Peyer's patch (tissue), 4 donors: ENCODE measurements around the gene CYP11A1. TPM values are rescaled to one million over a fixed set of nuclear protein-coding genes. Genes with fewer than 3 reads are reported as not detected.

Experiments used
- DNase-seq, 3 donors: peaks; one replicate each; pipeline ENCODE4 v3.0.0-alpha.2; 2017 to 2019
- H3K27ac ChIP-seq, 4 donors: fragments of 200-600 bp; sonication (generic); one replicate each; pipeline ENCODE4 v1.5.1; 2016 to 2019
- H3K27me3 ChIP-seq, 2 donors: fragments of 200-600 bp; sonication (generic); one replicate each; pipeline ENCODE4 v1.5.1; 2019
- H3K36me3 ChIP-seq, 3 donors: fragments of 200-600 bp; sonication (generic); one replicate each; pipeline ENCODE4 v1.5.1; 2016 to 2019
- H3K4me1 ChIP-seq, 4 donors: fragments of 200-600 bp; sonication (generic); one replicate each; pipeline ENCODE4 v1.5.1; 2016 to 2019
- H3K4me3 ChIP-seq, 4 donors: fragments of 200-600 bp; sonication (generic); 1 replicate in 3 of 4; 2 replicates in 1 of 4; pipeline ENCODE4 v1.5.1; 2016 to 2019; ENCODE audit warnings: mild to moderate bottlenecking in 1 of 4
- H3K9me3 ChIP-seq, 4 donors: fragments of 200-600 bp; sonication (generic); one replicate each; pipeline ENCODE4 v1.5.1; 2016 to 2019; ENCODE audit warnings: mild to moderate bottlenecking in 1 of 4
- CTCF ChIP-seq, 6 experiments: fragments of 450-650 bp in 4 of 6; fragments of 200-600 bp in 2 of 6; sonication (generic) in 1 of 6; IDR thresholded peaks; one replicate each; pipeline ENCODE4 v1.5.1; 2017 to 2019; ENCODE audit warnings: antibody characterized with exemption in 6 of 6, mild to moderate bottlenecking in 3 of 6, moderate library complexity in 1 of 6
- POLR2A ChIP-seq, 2 donors: fragments of 450-650 bp; IDR thresholded peaks; one replicate each; pipeline ENCODE4 v1.5.1; 2017; ENCODE audit warnings: antibody characterized with exemption in 2 of 2, mild to moderate bottlenecking in 2 of 2, moderate library complexity in 2 of 2
- total RNA-seq, 4 donors: library from RNA; depleted of rRNA; stranded (reverse); fragments of >200 nt; gene quantifications; one replicate each; pipeline ENCODE4 v1.1.0, GENCODE V29; 2016

The CYP11A1 gene
- total RNA-seq, 4 donors from 2014 or later, result 0.88 to 6.6 (median 3.3) TPM

GRCh38 chr15:74369756-74370155 lies 2.3 kb upstream of the CYP11A1 start:
- TF ChIP-seq CTCF (IDR thresholded peaks at IDR 0.05), result no peak
- TF ChIP-seq POLR2A (IDR thresholded peaks at IDR 0.05), result no peak
- Histone ChIP-seq H3K36me3 (no peaks in the 10 kb centered on the region), H3K27ac (no peak overlapping the region), H3K27me3 (no peaks in the 10 kb centered on the region), H3K4me1 (peaks cover 0 to 9% (median 3%) of the 10 kb centered on the region in 4 donors), H3K9me3 (no peaks in the 10 kb centered on the region), H3K4me3 (no peak overlapping the region)
- peak in 1 of 3 donors; percentile 7 for DNase-seq

DNA sequence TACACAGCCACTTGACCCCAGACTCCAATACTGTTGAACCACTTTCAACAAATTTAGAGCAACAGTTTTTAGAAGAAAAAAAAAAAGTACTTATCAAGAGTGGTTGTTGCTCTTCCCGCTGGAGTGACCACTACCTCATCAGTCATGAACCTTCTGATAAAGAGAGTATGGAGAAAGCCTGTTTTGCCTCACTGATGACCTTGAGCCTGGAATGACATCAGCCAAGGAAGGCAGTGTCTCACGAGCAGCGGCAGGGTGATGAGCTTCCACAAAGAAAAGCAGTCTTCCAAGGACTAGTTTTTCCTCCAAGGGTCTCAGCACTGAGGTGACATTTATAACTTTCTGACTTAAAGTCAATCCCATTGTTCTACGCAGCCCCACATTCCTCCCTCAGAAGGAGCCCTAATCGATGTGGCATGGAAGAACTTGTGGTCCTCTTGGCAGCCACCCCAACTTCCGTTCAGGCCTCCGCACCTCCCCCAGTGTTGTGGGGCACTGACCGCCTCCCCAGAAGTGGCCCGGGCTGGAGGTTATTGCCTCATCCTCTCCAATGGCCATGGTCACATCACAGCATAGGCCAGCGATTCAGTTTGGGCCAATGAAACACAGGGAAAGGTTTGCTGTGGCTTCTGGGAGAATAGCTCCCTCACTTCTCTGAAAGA lies 1.8 kb upstream of the CYP11A1 start:
- peaks cover 0 to 7% (median 2%) of the 10 kb centered on the region in 4 donors for H3K4me1 ChIP-seq
- TF ChIP-seq POLR2A (IDR thresholded peaks at IDR 0.05), result no peak
- no peak for TF ChIP-seq CTCF (IDR thresholded peaks at IDR 0.05)
- H3K4me3 ChIP-seq, result no peak overlapping the region
- no peaks in the 10 kb centered on the region for H3K27me3 ChIP-seq
- H3K9me3 ChIP-seq, result no peaks in the 10 kb centered on the region
- peak in 1 of 3 donors; percentile 9 for DNase-seq
- H3K27ac ChIP-seq, result no peak overlapping the region
- H3K36me3 ChIP-seq, result no peaks in the 10 kb centered on the region

- no peak overlapping the region for H3K4me3 ChIP-seq
- DNase-seq, result peak in 1 of 3 donors; percentile 13
- no peaks in the 10 kb centered on the region for H3K36me3 ChIP-seq
- no peaks in the 10 kb centered on the region for H3K27me3 ChIP-seq
- H3K4me1 ChIP-seq, result peaks cover 0 to 5% (median 2%) of the 10 kb centered on the region in 4 donors
- no peaks in the 10 kb centered on the region for H3K9me3 ChIP-seq
- TF ChIP-seq POLR2A (IDR thresholded peaks at IDR 0.05), result no peak
- TF ChIP-seq CTCF (IDR thresholded peaks at IDR 0.05), result no peak
- no peak overlapping the region for H3K27ac ChIP-seq
These were observed 675 bp upstream of the CYP11A1 start for GRCh38 chr15:74368121-74368520.

DNA sequence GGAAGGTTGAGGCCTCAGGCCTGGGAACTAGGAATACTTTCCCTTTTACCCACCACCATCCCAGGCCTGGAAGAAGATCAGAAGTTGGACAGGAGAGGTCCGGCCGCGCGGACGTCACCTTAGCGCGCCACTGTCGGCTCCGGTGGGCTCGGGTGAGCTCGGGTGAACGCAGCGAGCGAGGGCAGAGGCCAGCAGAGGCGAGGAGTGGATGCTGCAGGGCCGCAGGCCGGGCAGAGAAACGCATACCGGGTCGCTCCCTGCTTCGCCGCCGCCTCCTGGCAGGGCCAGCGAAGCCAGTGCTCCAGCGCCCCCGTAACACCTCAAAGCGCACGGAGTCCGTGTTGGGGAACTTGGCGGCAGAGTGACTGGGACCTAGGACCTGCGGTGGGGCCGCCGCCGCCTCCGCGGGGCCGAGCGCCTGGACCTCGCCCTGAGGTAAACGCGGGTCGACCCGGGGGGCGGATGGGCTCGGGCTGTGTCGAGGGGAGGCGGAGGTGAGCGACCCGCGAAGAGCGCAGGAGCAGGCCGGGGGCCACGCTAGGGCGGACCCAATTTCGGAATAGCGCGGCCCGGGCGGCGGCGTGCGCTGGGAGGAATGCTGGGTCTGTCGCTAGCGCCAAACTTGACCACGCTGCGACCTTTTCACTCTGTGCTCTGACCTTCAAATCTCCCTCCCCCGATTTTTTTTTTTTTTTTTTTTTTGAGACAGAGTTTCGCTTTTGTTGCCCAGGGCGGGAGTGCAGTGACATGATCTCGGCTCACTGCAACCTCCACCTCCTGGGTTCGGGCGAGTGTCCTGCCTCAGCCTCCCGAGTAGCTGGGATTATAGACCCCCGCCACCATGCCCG lies 1.6 kb downstream of the CYP11A1 start:
- Histone ChIP-seq H3K27me3 (no peaks in the 10 kb centered on the region), H3K27ac (peak overlapping the region in 3 of 4 donors; percentile 11 to 52 (median 32)), H3K4me3 (peak overlapping the region; percentile 30 to 61 (median 50)), H3K9me3 (no peaks in the 10 kb centered on the region), H3K36me3 (no peaks in the 10 kb centered on the region), H3K4me1 (peaks cover 0 to 5% (median 2%) of the 10 kb centered on the region in 4 donors)
- no peak for TF ChIP-seq CTCF (IDR thresholded peaks at IDR 0.05)
- no peak for TF ChIP-seq POLR2A (IDR thresholded peaks at IDR 0.05)
- peak in 1 of 3 donors; percentile 54 for DNase-seq

GRCh38 chr15:74364936-74365597 lies 2.4 kb downstream of the CYP11A1 start:
- H3K4me3 ChIP-seq, result peak overlapping the region in 3 of 4 donors; percentile 30 to 61 (median 52)

More at GRCh38 chr15:74364936-74365597, 2.4 kb downstream of the CYP11A1 start:
- H3K4me1 ChIP-seq, result peaks cover 0 to 5% (median 2%) of the 10 kb centered on the region in 4 donors
- TF ChIP-seq CTCF (IDR thresholded peaks at IDR 0.05) (no peak), POLR2A (IDR thresholded peaks at IDR 0.05) (no peak)
- peak in 1 of 3 donors; percentile 20 for DNase-seq
- peak overlapping the region in 2 of 4 donors; percentile 11 to 52 for H3K27ac ChIP-seq
- H3K36me3 ChIP-seq, result no peaks in the 10 kb centered on the region
- H3K27me3 ChIP-seq, result no peaks in the 10 kb centered on the region
- H3K9me3 ChIP-seq, result no peaks in the 10 kb centered on the region
